GM12878 (cell line): ENCODE data around the gene MAN2C1. TPM values are rescaled to one million over a fixed set of nuclear protein-coding genes. Genes with fewer than 3 reads are reported as not detected.

Source experiments
- ATAC-seq: fragments of 200-7000 bp; cut with Tn5 transposase; 3 replicates; pipeline ENCODE4 v1.9.1; 2020; ENCODE audit warnings: mild to moderate bottlenecking, moderate library complexity
- BruUV-seq: library from RNA; stranded (reverse); fragments of 400-500 nt; replicated peaks from 2 replicates; lab custom pipeline; 2021; lab: Mats Ljungman, UMichigan
- CTCF ChIA-PET: fragments of 300-600 bp; sonication (Branson Sonifier 250); formaldehyde crosslinking; extraction: SDS; loops from one replicate; lab custom pipeline; 2021; ENCODE audit warnings: inconsistent platforms; lab: Yijun Ruan, JAX
- POLR2A ChIA-PET: fragments of 350-600 bp; formaldehyde crosslinking; extraction: SDS; loops from one replicate; lab custom pipeline; 2021; ENCODE audit warnings: inconsistent platforms; lab: Charles Lee
- RAD21 ChIA-PET: fragments of 300-600 bp; sonication (Branson Sonifier 250); formaldehyde crosslinking; loops from one replicate; lab custom pipeline; 2023; ENCODE audit warnings: antibody characterized with exemption; ENCODE audit not compliant: unreplicated experiment; lab: Charles Lee
- SMC1A ChIA-PET: fragments of 300-600 bp; sonication (Branson Sonifier 250); formaldehyde crosslinking; loops from one replicate; lab custom pipeline; 2023; ENCODE audit not compliant: unreplicated experiment, uncharacterized antibody; lab: Charles Lee
- DNase-seq: peaks from one replicate; pipeline ENCODE4 v3.0.0-alpha.2; 2011; ENCODE audit warnings: low read depth, low spot score
- FAIRE-seq: peaks from 3 replicates; lab custom pipeline; 2011; peaks lifted over from hg19 to GRCh38; lab: Jason Lieb, UNC
- H2AFZ ChIP-seq: 2 replicates; pipeline ENCODE4 v1.6.0; 2011; ENCODE audit warnings: low read depth, low read length, control low read depth; ENCODE audit not compliant: control insufficient read depth
- H3K27ac ChIP-seq: 2 replicates; pipeline ENCODE4 v1.5.1; 2011; ENCODE audit warnings: control low read depth; ENCODE audit not compliant: control insufficient read depth, insufficient read depth
- H3K27me3 ChIP-seq, 2 experiments: replicated peaks in 1 of 2; 2 replicates each; pipeline versions ENCODE4 v1.6.0 to v1.6.1; 2011; ENCODE audit warnings: low read length in 1 of 2; ENCODE audit not compliant: control insufficient read depth in 2 of 2, insufficient read depth in 2 of 2
- H3K36me3 ChIP-seq, 2 experiments: 2 replicates each; pipeline ENCODE4 v1.5.1; 2011; ENCODE audit warnings: low read length in 1 of 2; ENCODE audit not compliant: control insufficient read depth in 2 of 2, insufficient read depth in 2 of 2
- H3K4me1 ChIP-seq: 2 replicates; pipeline ENCODE4 v1.6.1; 2011; ENCODE audit warnings: mild to moderate bottlenecking, low read length, moderate library complexity, mixed read lengths; ENCODE audit not compliant: control insufficient read depth, insufficient read depth
- H3K4me2 ChIP-seq: 2 replicates; pipeline ENCODE4 v1.6.0; 2011; ENCODE audit warnings: control low read depth; ENCODE audit not compliant: control insufficient read depth, insufficient read depth
- H3K4me3 ChIP-seq: fragments of 200-600 bp; sonication (generic); 2 replicates; pipeline ENCODE4 v1.5.1; 2016
- H3K79me2 ChIP-seq: 2 replicates; pipeline ENCODE4 v1.6.0; 2011; ENCODE audit warnings: low read length; ENCODE audit not compliant: control insufficient read depth, insufficient read depth
- H3K9ac ChIP-seq: 2 replicates; pipeline ENCODE4 v1.8.0; 2011; ENCODE audit warnings: low read length, control low read depth, mixed read lengths; ENCODE audit not compliant: control insufficient read depth, insufficient read depth
- H3K9me3 ChIP-seq: replicated peaks from 3 replicates; pipeline ENCODE4 v1.5.1; 2011; ENCODE audit warnings: mild to moderate bottlenecking, low read length; ENCODE audit not compliant: control insufficient read depth, insufficient read depth
- H4K20me1 ChIP-seq: 2 replicates; pipeline ENCODE4 v1.6.0; 2011; ENCODE audit not compliant: control insufficient read depth, insufficient read depth
- E4F1 ChIP-seq: fragments of 450-650 bp; IDR thresholded peaks from 2 replicates; pipeline ENCODE4 v1.6.1; 2018; ENCODE audit warnings: borderline replicate concordance, mild to moderate bottlenecking; ENCODE audit not compliant: partially characterized antibody
- HSF1 ChIP-seq: fragments of 150-350 bp; IDR thresholded peaks from 2 replicates; pipeline ENCODE4 v1.6.1; 2014; ENCODE audit warnings: mild to moderate bottlenecking, low read depth, low read length
- MAX ChIP-seq: IDR thresholded peaks from 2 replicates; pipeline ENCODE4 v1.6.1; 2012; ENCODE audit warnings: low read depth, low read length, improper control_type of control experiment
- MYB ChIP-seq: fragments of 150-350 bp; IDR thresholded peaks from 2 replicates; pipeline ENCODE4 v1.6.1; 2014; ENCODE audit warnings: mild to moderate bottlenecking, low read depth, low read length, borderline replicate concordance
- NR2F1 ChIP-seq: fragments of 450-650 bp; conservative IDR thresholded peaks from 2 replicates; pipeline ENCODE4 v1.6.1; 2017; ENCODE audit warnings: mild to moderate bottlenecking
- PRDM15 ChIP-seq: fragments of 450-650 bp; formaldehyde crosslinking; IDR thresholded peaks from 2 replicates; pipeline ENCODE4 v1.4.0; 2020; ENCODE audit warnings: mild to moderate bottlenecking, moderate library complexity
- SMAD1 ChIP-seq: fragments of 450-650 bp; IDR thresholded peaks from 2 replicates; pipeline ENCODE4 v1.6.1; 2018; ENCODE audit warnings: mild to moderate bottlenecking, low read depth; ENCODE audit not compliant: partially characterized antibody
- STAT3 ChIP-seq: IDR thresholded peaks from 2 replicates; pipeline ENCODE4 v1.6.1; 2011; ENCODE audit warnings: low read depth, low read length, improper control_type of control experiment
- USF2 ChIP-seq: IDR thresholded peaks from 2 replicates; pipeline ENCODE4 v1.6.1; 2011; ENCODE audit warnings: low read depth, low read length, improper control_type of control experiment, borderline replicate concordance
- ZNF592 ChIP-seq: fragments of 450-650 bp; IDR thresholded peaks from 2 replicates; pipeline ENCODE4 v1.6.1; 2017; ENCODE audit warnings: mild to moderate bottlenecking, moderate library complexity
- WGBS: methylation state at CpG from one replicate; pipeline ENCODE4 v1.1.6; 2016; ENCODE audit warnings: low lambda C conversion rate; ENCODE audit not compliant: insufficient replicate concordance, insufficient coverage; ENCODE audit errors: missing lambda C conversion rate; 5-methylcytosine and 5-hydroxymethylcytosine counted together
- in situ Hi-C: fragments of 300-500 bp; cut with MboI; formaldehyde crosslinking; loops from 9 replicates; pipeline ENCODE4 v1.14.3; 2018; ENCODE audit warnings: mixed read lengths
- intact Hi-C: fragments of 100-400 bp; cut with micrococcal nuclease; formaldehyde crosslinking; loops from one replicate; pipeline ENCODE4 v1.14.2; 2022; ENCODE audit not compliant: unreplicated experiment
- polyA plus RNA-seq, 11 experiments: library from polyadenylated mRNA; depleted of rRNA in 4 of 11; unstranded in 6 of 11; stranded (reverse) in 5 of 11; fragments of >200 nt; fragmentation: Nextera tagmentation in 4 of 11; fragmentation: Illumina TruSeq in 1 of 11; extraction: Ambion mirVana in 4 of 11; extraction: Trizol in 1 of 11; gene quantifications; 1 replicate in 1 of 11; 2 replicates in 10 of 11; pipeline versions ENCODE4 v1.2.1 to v1.2.3, GENCODE V29; 2011 to 2016; ENCODE audit warnings: inconsistent platforms in 2 of 11, missing spikeins in 2 of 11, low read depth in 1 of 11
- total RNA-seq, 4 experiments: library from RNA; depleted of rRNA in 3 of 4; stranded (reverse); fragments of >200 nt in 3 of 4; fragmentation: Illumina TruSeq in 1 of 4; extraction: Trizol in 1 of 4; gene quantifications; 2 replicates each; pipeline versions ENCODE4 v1.2.1 to v1.2.3, GENCODE V29; 2013 to 2021

The MAN2C1 gene
- total and polyA plus RNA-seq, 10 of the 15 experiments (the other 5 are each of a cell fraction or from before 2014, with no cell fraction given) = 1.4 to 111 (median 42.2) TPM

- intact Hi-C loops (no loop called here), in situ Hi-C loops (no loop called here)
- H3K9me3 ChIP-seq = no peaks in the 10 kb centered on the region; the same call in 2 of the 3 replicates
- CTCF ChIA-PET = no interaction called here
- no peak overlapping the region for H3K9ac ChIP-seq
- ATAC-seq = no peak
- peaks cover 2 to 5% of the 10 kb centered on the region in 2 experiments for H3K27me3 ChIP-seq
- no peak overlapping the region for H2AFZ ChIP-seq
- WGBS = 96% methylated on average over 6 of the region's 6 CpGs
- FAIRE-seq = no peak
- H4K20me1 ChIP-seq = no peaks in the 10 kb centered on the region
- POLR2A ChIA-PET = no interaction called here
- H3K79me2 ChIP-seq = no peaks in the 10 kb centered on the region
- peaks cover 7% of the 10 kb centered on the region for H3K4me1 ChIP-seq
- no peak overlapping the region for H3K4me2 ChIP-seq
- no peak for DNase-seq
- SMC1A ChIA-PET = no interaction called here
- H3K36me3 ChIP-seq = peaks cover 0 to 5% of the 10 kb centered on the region in 2 experiments; a peak in 1 of 4 replicates
- BruUV-seq = no TSS peak
- RAD21 ChIA-PET = interaction anchor here (1.2 kb wide), 1 partner anchor 26 kb away, joined by 3 read pairs; no protein-coding TSS in a partner anchor
- no peak overlapping the region for H3K27ac ChIP-seq
- no peak overlapping the region for H3K4me3 ChIP-seq
- TF ChIP-seq E4F1 (no peak), USF2 (no peak), SMAD1 (no peak), MYB (no peak), HSF1 (no peak), PRDM15 (CRISPR knock-in tag) (no peak), ZNF592 (no peak), STAT3 (no peak), NR2F1 (no peak), MAX (no peak)
Observed at GRCh38 chr15:75342221-75342620, 26.2 kb downstream of the MAN2C1 start.
